H9 (cell line): Measurements from ENCODE around the gene GPX2. TPM values are rescaled to one million over a fixed set of nuclear protein-coding genes. Genes with fewer than 3 reads are reported as not detected.

Experiments
- DNase-seq: peaks from one replicate; pipeline ENCODE4 v3.0.0-alpha.2; 2017
- H2AFZ ChIP-seq: one replicate; pipeline ENCODE4 v1.6.1; 2013; ENCODE audit warnings: mild to moderate bottlenecking, low read length, control low read depth, moderate library complexity
- H2AK5ac ChIP-seq: 2 replicates; pipeline ENCODE4 v1.6.1; 2013; ENCODE audit warnings: low read length, control low read depth, mixed read lengths; ENCODE audit not compliant: insufficient read length
- H2BK120ac ChIP-seq: one replicate; pipeline ENCODE4 v1.6.1; 2013; ENCODE audit warnings: low read depth, mild to moderate bottlenecking, low read length, control low read depth, inconsistent platforms; ENCODE audit not compliant: poor library complexity, severe bottlenecking
- H2BK12ac ChIP-seq: 2 replicates; pipeline ENCODE4 v1.6.1; 2013; ENCODE audit warnings: low read length, control low read depth, mixed read lengths, low read depth; ENCODE audit not compliant: insufficient read length
- H2BK15ac ChIP-seq: 2 replicates; pipeline ENCODE4 v1.6.1; 2013; ENCODE audit warnings: low read depth, low read length, control low read depth
- H2BK20ac ChIP-seq: one replicate; pipeline ENCODE4 v1.6.1; 2013; ENCODE audit warnings: low read depth, mild to moderate bottlenecking, low read length, control low read depth, inconsistent platforms; ENCODE audit not compliant: poor library complexity, severe bottlenecking
- H2BK5ac ChIP-seq: 2 replicates; pipeline ENCODE4 v1.6.1; 2013; ENCODE audit warnings: low read length, control low read depth, mixed read lengths; ENCODE audit not compliant: insufficient read length
- H3K14ac ChIP-seq: 2 replicates; pipeline ENCODE4 v1.6.1; 2013; ENCODE audit warnings: low read length, control low read depth; ENCODE audit not compliant: insufficient read depth
- H3K18ac ChIP-seq: 2 replicates; pipeline ENCODE4 v1.6.1; 2013; ENCODE audit warnings: low read depth, mild to moderate bottlenecking, mixed read lengths, low read length, control low read depth; ENCODE audit not compliant: insufficient read length
- H3K23ac ChIP-seq: 2 replicates; pipeline ENCODE4 v1.6.1; 2013; ENCODE audit warnings: low read length, control low read depth, mixed read lengths, low read depth; ENCODE audit not compliant: insufficient read length
- H3K23me2 ChIP-seq: 2 replicates; pipeline ENCODE4 v1.6.1; 2013; ENCODE audit warnings: low read depth, mild to moderate bottlenecking, mixed read lengths, low read length, control low read depth; ENCODE audit not compliant: insufficient read length, poor library complexity, severe bottlenecking
- H3K27ac ChIP-seq: 2 replicates; pipeline ENCODE4 v1.5.1; 2013; ENCODE audit warnings: low read length, control low read depth, mixed read lengths, low read depth; ENCODE audit not compliant: insufficient read length
- H3K27me3 ChIP-seq: 2 replicates; pipeline ENCODE4 v1.6.1; 2013; ENCODE audit warnings: low read length, control low read depth, inconsistent platforms; ENCODE audit not compliant: insufficient read depth
- H3K4ac ChIP-seq: 2 replicates; pipeline ENCODE4 v1.6.1; 2013; ENCODE audit warnings: low read depth, mild to moderate bottlenecking, control low read depth, inconsistent platforms, low read length, moderate library complexity
- H3K4me1 ChIP-seq: 2 replicates; pipeline ENCODE4 v1.6.1; 2013; ENCODE audit warnings: low read length, control low read depth, inconsistent platforms; ENCODE audit not compliant: insufficient read depth
- H3K4me2 ChIP-seq: 2 replicates; pipeline ENCODE4 v1.6.1; 2013; ENCODE audit warnings: low read length, control low read depth, mixed read lengths; ENCODE audit not compliant: insufficient read length, insufficient read depth
- H3K56ac ChIP-seq: 2 replicates; pipeline ENCODE4 v1.6.1; 2013; ENCODE audit warnings: low read depth, mild to moderate bottlenecking, mixed read lengths, low read length, control low read depth; ENCODE audit not compliant: insufficient read length
- H3K79me1 ChIP-seq: 2 replicates; pipeline ENCODE4 v1.6.1; 2013; ENCODE audit warnings: low read depth, mild to moderate bottlenecking, moderate library complexity, low read length, control low read depth, inconsistent platforms; ENCODE audit not compliant: insufficient read depth, poor library complexity, severe bottlenecking
- H3K79me2 ChIP-seq: 2 replicates; pipeline ENCODE4 v1.6.1; 2013; ENCODE audit warnings: low read length, control low read depth, inconsistent platforms; ENCODE audit not compliant: insufficient read depth
- H3K9ac ChIP-seq: 2 replicates; pipeline ENCODE4 v1.6.1; 2013; ENCODE audit warnings: low read length, control low read depth, mixed read lengths; ENCODE audit not compliant: insufficient read length; ENCODE audit errors: extremely low read depth
- H3K9me3 ChIP-seq: one replicate; pipeline ENCODE4 v1.6.1; 2013; ENCODE audit warnings: low read depth, low read length, inconsistent platforms; ENCODE audit not compliant: control insufficient read depth
- H3T11ph ChIP-seq: one replicate; pipeline ENCODE4 v1.6.1; 2013; ENCODE audit warnings: mild to moderate bottlenecking, low read length, control low read depth, inconsistent platforms
- H4K20me1 ChIP-seq: one replicate; pipeline ENCODE4 v1.6.1; 2013; ENCODE audit not compliant: control insufficient read depth, insufficient read length, insufficient read depth
- H4K5ac ChIP-seq: 2 replicates; pipeline ENCODE4 v1.6.1; 2013; ENCODE audit warnings: low read depth, mild to moderate bottlenecking, mixed read lengths, low read length, control low read depth; ENCODE audit not compliant: insufficient read length
- H4K8ac ChIP-seq: replicated peaks from 2 replicates; pipeline ENCODE4 v1.6.1; 2013; ENCODE audit warnings: low read length, control low read depth, mixed read lengths, low read depth; ENCODE audit not compliant: insufficient read length
- H4K91ac ChIP-seq: 2 replicates; pipeline ENCODE4 v1.6.1; 2013; ENCODE audit warnings: low read depth, mild to moderate bottlenecking, moderate library complexity, mixed read lengths, low read length, control low read depth; ENCODE audit not compliant: insufficient read length
- H3K27ac Mint-ChIP-seq, 3 experiments: 2 replicates in 2 of 3; 3 replicates in 1 of 3; pipeline ENCODE4 v1.8.0; 2020 to 2021; ENCODE audit warnings: mixed read lengths in 3 of 3, mild to moderate bottlenecking in 1 of 3, moderate library complexity in 1 of 3
- H3K27me3 Mint-ChIP-seq: 2 replicates; pipeline ENCODE4 v1.8.0; 2021; ENCODE audit warnings: low read depth, mild to moderate bottlenecking, moderate library complexity, mixed read lengths
- H3K36me3 Mint-ChIP-seq, 3 experiments: 2 replicates in 2 of 3; 3 replicates in 1 of 3; pipeline ENCODE4 v1.8.0; 2020 to 2021; ENCODE audit warnings: low read depth in 3 of 3, mixed read lengths in 3 of 3; ENCODE audit not compliant: insufficient read depth in 1 of 3
- H3K4me1 Mint-ChIP-seq, 2 experiments: 2 replicates each; pipeline ENCODE4 v1.8.0; 2020; ENCODE audit warnings: mixed read lengths in 2 of 2
- H3K4me3 Mint-ChIP-seq, 2 experiments: 2 replicates in 1 of 2; 3 replicates in 1 of 2; pipeline ENCODE4 v1.8.0; 2020 to 2021; ENCODE audit warnings: mild to moderate bottlenecking in 2 of 2, mixed read lengths in 2 of 2, moderate library complexity in 1 of 2
- H3K9me3 Mint-ChIP-seq, 2 experiments: 2 replicates in 1 of 2; 3 replicates in 1 of 2; pipeline ENCODE4 v1.8.0; 2020; ENCODE audit warnings: mild to moderate bottlenecking in 2 of 2, mixed read lengths in 2 of 2, moderate library complexity in 1 of 2
- CTCF ChIP-seq: fragments of 200-600 bp; sonication (generic); conservative IDR thresholded peaks from 3 replicates; pipeline ENCODE4 v1.8.0; 2021; ENCODE audit warnings: antibody characterized with exemption, mild to moderate bottlenecking
- WGBS: extraction: QIAGEN DNeasy Blood & Tissue Kit; methylation state at CpG from one replicate; pipeline ENCODE4 v1.1.7; 2013; ENCODE audit warnings: missing lambda C conversion rate, low lambda C conversion rate, mixed read lengths; ENCODE audit not compliant: insufficient read length; ENCODE audit errors: extremely low coverage; 5-methylcytosine and 5-hydroxymethylcytosine counted together
- total RNA-seq: library from RNA; stranded (reverse); gene quantifications from 2 replicates; pipeline ENCODE4 v1.2.1, GENCODE V29; 2021

Gene GPX2
- total RNA-seq, 1 experiment from 2014 or later = 0.79 TPM

- TF ChIP-seq CTCF = no peak
- peaks cover 27% of the 10 kb centered on the region; the same call in 1 of the 2 replicates for H3K4me1 ChIP-seq
- H2AFZ ChIP-seq = no peak overlapping the region
Observed at GRCh38 chr14:64973026-64973442, 30.5 kb upstream of the GPX2 start.

More at GRCh38 chr14:64973026-64973442, 30.5 kb upstream of the GPX2 start:
- Histone ChIP-seq H4K91ac (no peak overlapping the region), H3K23ac (no peak overlapping the region), H2BK20ac (no peak overlapping the region), H4K5ac (no peak overlapping the region), H3K18ac (no peak overlapping the region), H3K27ac (no peak overlapping the region), H3K23me2 (no peaks in the 10 kb centered on the region), H3K4me2 (peak overlapping the region; percentile 46), H3K14ac (no peak overlapping the region), H3K79me2 (no peaks in the 10 kb centered on the region; the same call in 1 of the 2 replicates), H3K56ac (no peak overlapping the region), H3K27me3 (no peaks in the 10 kb centered on the region), H3K79me1 (no peaks in the 10 kb centered on the region), H2BK5ac (no peak overlapping the region), H2BK15ac (no peak overlapping the region), H3K9ac (no peak overlapping the region), H2BK12ac (no peak overlapping the region), H4K8ac (no peak overlapping the region), H4K20me1 (no peaks in the 10 kb centered on the region), H3T11ph (no peak overlapping the region), H3K4ac (no peak overlapping the region), H3K9me3 (no peaks in the 10 kb centered on the region), H2BK120ac (no peak overlapping the region), H2AK5ac (no peak overlapping the region)
- no peaks in the 10 kb centered on the region for H3K9me3 Mint-ChIP-seq
- H3K4me1 Mint-ChIP-seq = peaks cover 54 to 66% of the 10 kb centered on the region in 2 experiments
- H3K27me3 Mint-ChIP-seq = peaks cover 32% of the 10 kb centered on the region
- no peak for DNase-seq
- peaks cover 0 to 5% (median 4%) of the 10 kb centered on the region in 3 experiments; a peak in 2 of 7 replicates for H3K36me3 Mint-ChIP-seq
- no CpG with 5 or more reads among the region's 8 CpGs for WGBS
- peak overlapping the region; percentile 72 to 84 for H3K4me3 Mint-ChIP-seq
- no peak overlapping the region; a peak in 1 of 7 replicates for H3K27ac Mint-ChIP-seq
